ENCODE measurements around the gene PDSS2.

Gene PDSS2

DNA sequence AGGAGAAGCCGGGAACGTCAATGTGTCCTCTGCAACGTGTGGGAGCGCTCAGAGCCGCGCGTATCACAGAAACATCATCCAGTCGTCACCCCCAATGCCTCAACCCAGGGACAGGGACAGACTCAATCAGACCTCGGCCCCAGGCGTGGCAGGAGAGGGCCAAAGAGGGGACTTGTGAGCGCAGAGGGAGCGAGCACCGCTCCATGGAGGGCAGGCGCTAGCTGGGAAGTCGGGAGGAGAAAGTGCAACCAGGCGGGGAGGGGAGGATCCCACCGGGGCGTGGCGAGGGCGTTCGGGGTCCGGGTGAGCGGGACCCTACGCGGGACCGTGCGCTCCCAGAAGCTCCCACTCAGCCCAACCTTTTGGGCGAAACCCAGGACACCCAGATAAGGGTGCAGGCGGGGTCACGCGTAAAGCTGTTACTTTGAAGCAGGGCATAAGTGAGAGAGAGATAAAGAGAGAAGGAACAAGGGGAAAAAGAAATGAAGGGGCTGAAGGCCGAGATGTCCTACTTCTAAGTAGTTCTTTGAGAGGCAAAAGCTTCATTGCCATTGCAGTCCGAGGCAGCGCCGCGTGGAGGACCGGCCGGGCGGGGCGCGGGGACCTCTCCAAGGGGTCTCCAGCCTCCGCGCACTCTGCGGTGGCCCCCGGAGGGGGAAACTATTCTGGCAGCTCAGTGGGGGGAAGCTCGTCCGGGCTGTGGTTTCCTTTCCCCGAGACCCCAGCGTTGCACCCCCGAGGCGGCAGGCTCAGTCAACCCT is 29.7 kb upstream of the PDSS2 start:
- no peak; the same call in 1 of the 2 replicates for TF ChIP-seq GATA2 (IDR thresholded peaks at IDR 0.05; ENCODE audit: low read depth, low read length)
- TF ChIP-seq GATA3 (IDR thresholded peaks at IDR 0.05; ENCODE audit: low read depth, low read length) = no peak

DNA sequence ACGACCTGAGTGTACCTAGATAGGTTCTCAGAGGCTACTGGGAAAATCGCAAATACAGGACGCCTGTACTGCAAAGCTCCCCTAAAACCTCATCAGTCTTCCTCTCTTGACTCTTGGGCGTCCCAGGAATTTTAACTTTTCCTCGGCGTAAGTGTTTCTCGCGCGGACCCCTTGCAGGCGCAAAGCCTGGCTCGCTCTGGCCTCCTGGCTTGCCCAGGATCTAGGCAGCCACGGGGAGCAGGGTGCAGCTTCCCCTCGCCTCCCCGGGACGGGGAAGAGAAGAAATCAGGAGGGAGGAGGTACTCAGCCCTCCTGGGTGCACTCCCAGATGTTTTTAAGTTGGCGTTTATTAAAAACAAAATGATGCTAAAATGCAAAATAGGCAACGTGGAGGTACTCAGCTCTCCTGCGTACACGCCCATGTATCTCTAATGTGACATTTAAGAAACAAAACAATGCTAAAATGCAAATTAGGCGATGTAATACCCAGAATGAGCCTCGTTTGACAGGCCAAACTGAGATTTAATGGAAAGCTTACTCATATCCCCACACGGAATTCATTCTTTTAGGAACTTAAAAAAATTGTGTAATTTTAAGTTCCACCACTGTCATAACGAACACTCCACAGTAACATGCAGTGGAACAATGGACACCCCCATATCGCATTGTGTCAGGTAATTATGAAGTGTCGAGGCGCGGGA is 29.0 kb upstream of the PDSS2 start:
- no peak for TF ChIP-seq GATA2 (IDR thresholded peaks at IDR 0.05; ENCODE audit: low read depth, low read length)
- no peak for TF ChIP-seq GATA3 (IDR thresholded peaks at IDR 0.05; ENCODE audit: low read depth, low read length)

DNA sequence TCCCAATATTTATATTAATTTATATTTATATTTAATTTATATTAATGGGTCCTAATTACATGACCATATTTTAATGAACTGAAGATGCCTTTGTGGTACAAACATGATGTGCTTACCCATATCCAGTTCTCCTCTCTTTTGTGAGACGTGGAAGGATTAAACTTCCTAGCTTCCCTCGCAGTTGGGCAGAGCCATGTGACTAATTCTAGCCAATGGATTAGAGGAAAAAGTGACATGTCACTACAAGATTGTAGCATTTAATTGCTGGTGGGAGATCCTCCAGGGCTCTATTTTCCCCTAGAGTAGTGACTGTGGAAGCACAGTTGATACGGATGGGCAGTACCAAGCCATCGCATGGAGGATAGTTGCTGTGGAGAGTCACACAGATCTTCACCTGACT is 25.8 kb upstream of the PDSS2 start:
- TF ChIP-seq GATA3 (IDR thresholded peaks at IDR 0.05; ENCODE audit: low read depth, low read length) (no peak), GATA2 (IDR thresholded peaks at IDR 0.05; ENCODE audit: low read depth, low read length) (no peak)

DNA sequence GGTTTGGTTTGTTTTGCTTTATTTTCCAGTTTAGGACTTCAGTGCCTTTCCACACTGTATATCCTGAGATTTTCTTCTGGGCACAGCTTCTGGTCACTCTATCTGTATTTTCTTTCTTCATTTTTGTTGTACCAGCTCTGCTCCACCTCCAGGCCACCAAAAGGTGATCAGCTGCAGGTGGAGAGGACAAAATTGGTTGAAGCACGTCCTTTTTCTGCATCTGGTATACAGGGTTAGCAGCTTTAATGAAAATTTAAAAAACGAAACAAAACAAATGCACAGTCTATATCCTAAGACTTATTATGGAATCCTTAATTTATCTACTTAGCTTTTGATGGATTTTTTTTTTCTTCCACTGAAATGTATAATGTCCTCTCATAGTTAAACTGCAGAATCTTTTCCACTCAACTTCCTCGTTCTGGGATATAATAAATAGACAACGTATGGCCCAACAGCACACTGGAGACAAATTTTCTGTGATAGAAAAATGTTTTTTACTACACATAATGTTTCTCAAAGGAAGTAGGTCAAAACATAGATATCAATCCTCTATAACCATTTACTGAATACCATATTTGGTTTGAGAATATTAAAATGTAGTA is 19.8 kb upstream of the PDSS2 start:
- TF ChIP-seq GATA3 (IDR thresholded peaks at IDR 0.05; ENCODE audit: low read depth, low read length) (no peak), GATA2 (IDR thresholded peaks at IDR 0.05; ENCODE audit: low read depth, low read length) (no peak)

DNA sequence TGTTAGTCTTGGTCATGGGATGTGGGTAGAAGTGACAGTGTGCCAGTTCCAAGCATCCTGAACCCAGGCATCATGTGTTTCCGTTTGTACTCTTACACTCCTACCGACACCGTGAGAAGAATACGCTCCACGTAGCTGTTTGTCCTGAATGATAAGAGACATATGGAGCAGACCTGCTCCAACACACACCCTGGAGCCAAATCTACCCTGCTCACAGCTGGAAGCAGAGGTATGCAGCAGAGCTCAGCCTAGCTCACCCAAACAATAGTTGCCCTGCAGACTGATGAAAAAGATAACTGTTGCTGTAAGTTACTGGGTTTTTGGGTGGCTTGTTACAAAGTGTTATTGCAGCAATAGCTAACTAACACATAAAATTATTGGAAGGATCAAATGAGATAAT is 14.3 kb upstream of the PDSS2 start:
- peak; percentile 82 for TF ChIP-seq GATA2 (IDR thresholded peaks at IDR 0.05; ENCODE audit: low read depth, low read length)
- no peak for TF ChIP-seq GATA3 (IDR thresholded peaks at IDR 0.05; ENCODE audit: low read depth, low read length)

DNA sequence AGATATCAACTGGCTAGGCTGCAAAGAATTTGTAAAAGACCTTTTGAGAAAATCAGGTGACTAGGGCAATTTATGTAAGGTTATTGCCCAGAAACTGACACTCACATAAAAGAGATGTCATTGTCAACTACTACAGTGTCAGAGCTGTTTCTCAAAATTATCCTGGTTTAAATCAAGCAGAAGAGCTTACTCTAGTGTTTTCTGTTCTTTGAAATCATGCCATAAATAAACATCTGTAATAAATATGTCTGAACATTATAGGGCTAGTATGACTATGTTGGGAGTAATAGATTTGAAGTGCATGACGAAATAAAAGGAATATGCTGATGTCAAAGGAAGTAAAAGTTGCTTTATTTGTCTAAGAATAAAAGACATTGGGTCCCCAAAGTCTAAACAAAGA is 11.0 kb upstream of the PDSS2 start:
- TF ChIP-seq GATA2 (IDR thresholded peaks at IDR 0.05; ENCODE audit: low read depth, low read length) (no peak), GATA3 (IDR thresholded peaks at IDR 0.05; ENCODE audit: low read depth, low read length) (no peak)

DNA sequence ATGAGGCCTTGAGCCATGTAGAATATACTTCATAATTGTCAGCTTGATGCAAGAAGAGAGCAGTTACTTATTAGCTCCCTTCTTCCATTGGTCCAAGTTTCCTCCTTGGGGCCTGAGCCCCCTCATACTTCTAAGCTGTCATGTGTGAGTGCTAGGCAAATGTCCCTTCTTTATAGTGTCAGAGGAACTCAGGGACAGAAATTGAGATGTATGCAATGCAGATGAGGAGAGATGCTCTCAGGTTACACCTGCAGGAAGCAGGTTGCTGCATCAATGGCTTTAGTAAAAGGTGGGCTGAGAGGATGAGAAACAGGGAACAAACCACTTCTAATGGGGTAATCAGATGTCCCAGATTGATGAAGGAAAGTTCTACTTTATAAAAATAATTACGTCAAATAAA is 6.7 kb upstream of the PDSS2 start:
- TF ChIP-seq GATA3 (IDR thresholded peaks at IDR 0.05; ENCODE audit: low read depth, low read length) = no peak
- TF ChIP-seq GATA2 (IDR thresholded peaks at IDR 0.05; ENCODE audit: low read depth, low read length) = no peak

DNA sequence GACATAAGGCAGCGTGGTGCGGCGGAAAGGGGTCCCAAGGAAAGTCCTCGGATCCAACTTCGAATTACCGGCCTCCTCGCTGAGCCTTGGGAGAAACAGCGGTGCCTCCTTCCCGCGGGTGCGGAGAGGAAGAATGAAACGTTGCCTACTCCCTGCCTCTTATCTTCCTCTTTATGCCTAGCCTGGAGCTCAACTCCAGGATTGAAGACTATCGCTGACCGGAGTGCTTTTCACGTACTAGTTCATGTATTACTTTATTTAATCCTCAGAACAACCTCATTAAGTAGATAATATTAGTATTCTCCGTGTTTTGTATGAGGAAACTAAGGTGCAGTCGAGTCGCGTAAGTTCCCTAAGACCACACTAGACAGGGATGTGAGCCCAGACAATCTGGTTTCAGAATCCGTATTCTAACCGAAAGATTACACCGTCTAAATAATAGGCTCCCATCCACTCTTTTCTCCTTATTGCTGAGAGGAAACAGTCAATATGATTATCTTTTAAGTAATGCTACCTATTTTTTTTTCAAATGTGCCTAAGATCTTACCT is 793 bp upstream of the PDSS2 start:
- TF ChIP-seq GATA2 (IDR thresholded peaks at IDR 0.05; ENCODE audit: low read depth, low read length) (no peak), GATA3 (IDR thresholded peaks at IDR 0.05; ENCODE audit: low read depth, low read length) (no peak)

DNA sequence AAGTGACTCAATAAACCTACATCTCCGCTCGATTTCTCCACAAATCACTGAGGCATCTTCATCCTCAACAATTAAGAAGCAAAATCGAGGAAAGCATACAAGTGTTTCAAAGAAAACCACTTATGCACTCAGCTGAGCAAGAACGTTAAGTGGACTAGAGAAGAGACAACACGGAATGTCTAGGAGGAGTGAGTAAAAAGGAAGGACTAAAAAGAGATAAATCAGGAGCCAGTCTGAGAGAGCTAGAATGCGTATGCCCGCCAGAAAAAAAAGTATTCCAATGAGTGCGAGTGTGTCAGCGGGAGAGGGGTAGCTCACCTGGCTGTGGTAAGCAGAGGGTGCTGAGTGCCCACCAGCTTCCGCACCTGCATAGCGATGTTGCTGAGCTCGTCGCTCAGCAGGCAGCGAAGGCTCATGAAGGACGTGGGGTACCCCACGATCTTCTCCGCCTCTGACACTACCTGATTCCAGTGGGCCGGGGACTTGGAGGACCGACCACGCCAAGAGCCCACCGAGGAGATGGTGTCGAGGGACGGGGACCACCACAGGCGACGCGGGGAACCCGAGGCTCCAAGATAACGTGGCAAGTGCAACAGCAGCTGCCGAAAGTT is 587 bp downstream of the PDSS2 start:
- TF ChIP-seq GATA3 (IDR thresholded peaks at IDR 0.05; ENCODE audit: low read depth, low read length) (no peak), GATA2 (IDR thresholded peaks at IDR 0.05; ENCODE audit: low read depth, low read length) (no peak)

DNA sequence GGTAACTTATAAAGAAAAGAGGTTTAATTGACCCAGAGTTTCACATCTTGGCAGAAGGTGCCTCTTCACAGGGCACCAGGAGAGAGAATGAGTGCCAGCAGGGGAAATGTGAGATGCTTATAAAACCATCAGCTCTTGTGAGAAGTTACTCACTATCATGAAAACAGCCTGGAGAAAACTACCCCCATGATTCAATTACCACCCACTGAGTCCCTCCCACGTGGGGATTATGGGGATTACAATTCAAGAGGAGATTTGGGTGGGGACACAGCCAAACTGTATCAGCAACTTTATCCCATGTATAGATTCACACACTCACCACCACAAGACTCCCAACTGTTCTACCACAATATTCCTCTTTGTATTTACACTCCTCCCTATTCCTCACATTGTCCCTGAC is 10.6 kb downstream of the PDSS2 start:
- TF ChIP-seq GATA2 (IDR thresholded peaks at IDR 0.05; ENCODE audit: low read depth, low read length) (no peak), GATA3 (IDR thresholded peaks at IDR 0.05; ENCODE audit: low read depth, low read length) (no peak)

DNA sequence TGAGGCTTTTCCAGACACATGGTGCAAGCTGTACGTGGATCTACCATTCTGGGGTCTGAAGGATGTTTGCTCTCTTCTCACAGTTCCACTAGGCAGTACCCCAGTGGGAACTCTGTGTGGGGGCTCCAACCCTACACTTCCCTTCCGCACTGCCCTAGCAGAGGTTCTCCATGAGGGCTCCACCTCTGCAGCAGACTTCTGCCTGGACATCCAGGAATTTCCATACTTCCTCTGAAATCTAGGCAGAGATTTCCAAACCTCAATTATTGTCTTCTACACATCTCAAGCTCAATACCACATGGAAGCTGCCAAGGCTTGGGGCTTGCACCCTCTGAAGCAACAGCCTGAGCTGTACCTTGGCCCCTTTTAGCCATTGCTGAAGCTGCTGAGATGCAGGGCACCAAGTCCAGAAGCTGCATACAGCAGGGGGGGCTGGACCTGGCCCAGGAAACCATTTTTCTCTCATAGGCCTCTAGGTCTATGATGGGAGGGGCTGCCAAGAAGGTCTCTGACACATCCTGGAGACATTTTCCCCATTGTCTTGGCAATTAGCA is 11.6 kb downstream of the PDSS2 start:
- no peak for TF ChIP-seq GATA3 (IDR thresholded peaks at IDR 0.05; ENCODE audit: low read depth, low read length)

DNA sequence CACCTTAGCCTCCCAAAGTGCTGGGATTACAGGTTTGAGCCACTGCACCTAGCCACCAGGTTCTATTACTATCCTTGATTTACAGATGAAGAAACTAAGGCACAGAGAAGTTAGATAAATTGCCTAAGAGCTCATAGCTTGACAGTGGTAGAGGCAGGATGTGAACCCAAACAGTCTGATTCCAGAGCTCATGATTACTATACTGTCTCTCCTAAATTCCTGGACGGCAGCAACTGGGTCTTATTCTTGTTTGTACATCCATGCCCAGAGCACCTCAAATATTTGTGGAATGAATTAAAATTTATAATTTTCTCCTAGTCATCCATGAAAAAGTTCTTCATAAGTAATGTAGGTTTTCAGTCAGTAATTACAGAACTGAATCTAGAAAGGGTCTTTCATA is 15.1 kb downstream of the PDSS2 start:
- TF ChIP-seq GATA2 (IDR thresholded peaks at IDR 0.05; ENCODE audit: low read depth, low read length) (no peak), GATA3 (IDR thresholded peaks at IDR 0.05; ENCODE audit: low read depth, low read length) (no peak)

DNA sequence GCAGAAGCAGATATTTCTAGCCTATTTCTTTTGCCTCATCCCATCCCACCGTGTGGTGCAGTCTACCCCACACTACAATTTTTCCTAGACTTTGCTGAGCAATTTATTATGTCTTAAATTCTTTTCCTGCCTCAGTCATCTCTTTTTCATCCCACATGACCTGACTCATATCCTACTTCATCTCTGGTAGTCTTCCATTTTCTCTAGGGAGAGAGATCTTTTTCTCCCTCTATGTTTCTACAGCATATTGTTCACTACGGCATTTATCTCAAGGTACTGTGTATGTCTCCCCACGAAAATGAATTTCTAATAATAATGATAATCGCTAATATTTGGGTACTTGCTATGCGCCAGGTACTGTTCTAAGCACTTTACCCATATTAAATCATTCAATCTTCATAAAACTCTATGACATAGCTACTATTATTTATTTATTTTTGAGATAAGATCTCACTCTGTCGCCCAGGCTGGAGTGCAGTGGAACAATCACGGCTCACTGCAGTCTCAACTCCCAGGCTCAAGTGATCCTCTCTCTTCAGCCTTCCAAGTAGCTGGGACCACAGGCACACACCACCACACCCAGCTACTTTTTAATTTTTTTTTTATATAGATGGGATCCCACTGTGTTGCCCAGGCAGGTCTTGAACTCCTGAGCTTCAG is 15.6 kb downstream of the PDSS2 start:
- TF ChIP-seq GATA2 (IDR thresholded peaks at IDR 0.05; ENCODE audit: low read depth, low read length) (no peak), GATA3 (IDR thresholded peaks at IDR 0.05; ENCODE audit: low read depth, low read length) (no peak)
